ENCODE results near the gene MAP4K3. TPM values are rescaled to one million over a fixed set of nuclear protein-coding genes. Genes with fewer than 3 reads are reported as not detected.

The MAP4K3 gene
- total and polyA plus RNA-seq, 9 of the 15 experiments (the other 6 are each of a cell fraction or from before 2014, with no cell fraction given): 3.1 to 30.0 (median 16.9) TPM

DNA sequence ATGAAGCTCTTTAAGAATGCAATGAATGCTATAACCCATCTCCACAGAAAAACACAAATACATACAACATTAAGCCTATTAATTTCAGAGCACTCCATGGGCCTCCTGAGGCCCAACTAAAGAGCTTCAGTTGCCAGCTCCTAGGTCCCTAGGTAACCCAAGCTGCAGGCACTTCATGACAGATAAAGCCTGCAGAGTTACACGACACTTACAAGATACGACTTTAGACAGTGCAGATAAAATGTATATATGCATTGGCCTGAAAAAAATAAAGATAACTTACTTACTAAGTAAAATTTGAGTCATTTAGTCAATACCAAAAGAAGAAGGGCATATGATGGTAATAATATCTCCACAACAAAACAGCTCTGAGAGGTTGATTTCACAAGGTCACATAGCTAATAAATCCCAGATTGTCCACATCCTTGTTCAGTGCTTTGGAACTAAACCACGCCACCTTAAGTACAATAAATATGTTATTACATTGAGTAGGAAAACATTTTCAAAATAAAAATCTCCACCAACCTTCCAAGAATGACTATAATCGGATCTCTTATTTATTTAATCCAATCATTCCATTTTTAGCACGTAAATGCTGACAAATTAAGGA lies 3.4 kb downstream of the MAP4K3 start (continued):
- TF ChIP-seq GTF2F1 (IDR thresholded peaks at IDR 0.05; ENCODE audit: low read depth, low read length) (no peak), ZNF431 (CRISPR knock-in tag; IDR thresholded peaks at IDR 0.05) (no peak), ATF4 (CRISPR knock-in tag; IDR thresholded peaks at IDR 0.05) (no peak), TAL1 (IDR thresholded peaks at IDR 0.05) (no peak), FUS (optimal IDR thresholded peaks at IDR 0.05; ENCODE audit: low read depth, low read length) (no peak), CBX8 (IDR thresholded peaks at IDR 0.05; ENCODE audit: borderline replicate concordance, extremely low read depth, low read depth, low read length, poor library complexity, severe bottlenecking) (no peak), DNMT1 (IDR thresholded peaks at IDR 0.05) (no peak), CAMTA2 (CRISPR knock-in tag; conservative IDR thresholded peaks at IDR 0.05) (no peak), FIP1L1 (IDR thresholded peaks at IDR 0.05; ENCODE audit: low read depth, low read length, poor library complexity, severe bottlenecking) (no peak), KHSRP (IDR thresholded peaks at IDR 0.05) (no peak), NFE2L1 (tag; IDR thresholded peaks at IDR 0.05; ENCODE audit: borderline replicate concordance, low read depth) (no peak), SMAD1 (IDR thresholded peaks at IDR 0.05; ENCODE audit: low read depth, low read length, partially characterized antibody) (no peak), HLTF (IDR thresholded peaks at IDR 0.05) (no peak), HDAC1 (IDR thresholded peaks at IDR 0.05) (no peak), ZFP36 (IDR thresholded peaks at IDR 0.05; ENCODE audit: low read depth, low read length, partially characterized antibody) (no peak), ZNF707 (CRISPR knock-in tag; conservative IDR thresholded peaks at IDR 0.05) (no peak), SMARCC2 (IDR thresholded peaks at IDR 0.05; ENCODE audit: low read depth) (no peak), NCOA1 (IDR thresholded peaks at IDR 0.05; ENCODE audit: low read depth) (no peak)
- TF ChIP-seq, protein P1, sequence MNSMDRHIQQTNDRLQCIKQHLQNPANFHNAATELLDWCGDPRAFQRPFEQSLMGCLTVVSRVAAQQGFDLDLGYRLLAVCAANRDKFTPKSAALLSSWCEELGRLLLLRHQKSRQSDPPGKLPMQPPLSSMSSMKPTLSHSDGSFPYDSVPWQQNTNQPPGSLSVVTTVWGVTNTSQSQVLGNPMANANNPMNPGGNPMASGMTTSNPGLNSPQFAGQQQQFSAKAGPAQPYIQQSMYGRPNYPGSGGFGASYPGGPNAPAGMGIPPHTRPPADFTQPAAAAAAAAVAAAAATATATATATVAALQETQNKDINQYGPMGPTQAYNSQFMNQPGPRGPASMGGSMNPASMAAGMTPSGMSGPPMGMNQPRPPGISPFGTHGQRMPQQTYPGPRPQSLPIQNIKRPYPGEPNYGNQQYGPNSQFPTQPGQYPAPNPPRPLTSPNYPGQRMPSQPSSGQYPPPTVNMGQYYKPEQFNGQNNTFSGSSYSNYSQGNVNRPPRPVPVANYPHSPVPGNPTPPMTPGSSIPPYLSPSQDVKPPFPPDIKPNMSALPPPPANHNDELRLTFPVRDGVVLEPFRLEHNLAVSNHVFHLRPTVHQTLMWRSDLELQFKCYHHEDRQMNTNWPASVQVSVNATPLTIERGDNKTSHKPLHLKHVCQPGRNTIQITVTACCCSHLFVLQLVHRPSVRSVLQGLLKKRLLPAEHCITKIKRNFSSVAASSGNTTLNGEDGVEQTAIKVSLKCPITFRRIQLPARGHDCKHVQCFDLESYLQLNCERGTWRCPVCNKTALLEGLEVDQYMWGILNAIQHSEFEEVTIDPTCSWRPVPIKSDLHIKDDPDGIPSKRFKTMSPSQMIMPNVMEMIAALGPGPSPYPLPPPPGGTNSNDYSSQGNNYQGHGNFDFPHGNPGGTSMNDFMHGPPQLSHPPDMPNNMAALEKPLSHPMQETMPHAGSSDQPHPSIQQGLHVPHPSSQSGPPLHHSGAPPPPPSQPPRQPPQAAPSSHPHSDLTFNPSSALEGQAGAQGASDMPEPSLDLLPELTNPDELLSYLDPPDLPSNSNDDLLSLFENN (IDR thresholded peaks at IDR 0.05; ENCODE audit: low read depth in 2 of 2, low read length in 2 of 2): no peak
- TF ChIP-seq, protein P2, sequence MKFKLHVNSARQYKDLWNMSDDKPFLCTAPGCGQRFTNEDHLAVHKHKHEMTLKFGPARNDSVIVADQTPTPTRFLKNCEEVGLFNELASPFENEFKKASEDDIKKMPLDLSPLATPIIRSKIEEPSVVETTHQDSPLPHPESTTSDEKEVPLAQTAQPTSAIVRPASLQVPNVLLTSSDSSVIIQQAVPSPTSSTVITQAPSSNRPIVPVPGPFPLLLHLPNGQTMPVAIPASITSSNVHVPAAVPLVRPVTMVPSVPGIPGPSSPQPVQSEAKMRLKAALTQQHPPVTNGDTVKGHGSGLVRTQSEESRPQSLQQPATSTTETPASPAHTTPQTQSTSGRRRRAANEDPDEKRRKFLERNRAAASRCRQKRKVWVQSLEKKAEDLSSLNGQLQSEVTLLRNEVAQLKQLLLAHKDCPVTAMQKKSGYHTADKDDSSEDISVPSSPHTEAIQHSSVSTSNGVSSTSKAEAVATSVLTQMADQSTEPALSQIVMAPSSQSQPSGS (CRISPR knock-in tag; IDR thresholded peaks at IDR 0.05): no peak
- TF ChIP-seq, protein P3, sequence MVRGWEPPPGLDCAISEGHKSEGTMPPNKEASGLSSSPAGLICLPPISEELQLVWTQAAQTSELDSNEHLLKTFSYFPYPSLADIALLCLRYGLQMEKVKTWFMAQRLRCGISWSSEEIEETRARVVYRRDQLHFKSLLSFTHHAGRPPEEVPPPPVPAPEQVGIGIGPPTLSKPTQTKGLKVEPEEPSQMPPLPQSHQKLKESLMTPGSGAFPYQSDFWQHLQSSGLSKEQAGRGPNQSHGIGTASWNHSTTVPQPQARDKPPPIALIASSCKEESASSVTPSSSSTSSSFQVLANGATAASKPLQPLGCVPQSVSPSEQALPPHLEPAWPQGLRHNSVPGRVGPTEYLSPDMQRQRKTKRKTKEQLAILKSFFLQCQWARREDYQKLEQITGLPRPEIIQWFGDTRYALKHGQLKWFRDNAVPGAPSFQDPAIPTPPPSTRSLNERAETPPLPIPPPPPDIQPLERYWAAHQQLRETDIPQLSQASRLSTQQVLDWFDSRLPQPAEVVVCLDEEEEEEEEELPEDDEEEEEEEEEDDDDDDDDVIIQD (CRISPR knock-in tag; IDR thresholded peaks at IDR 0.05): no peak
